OCI-LY1 (cell line): ENCODE data around the gene SLC19A1.

Experiments used
- H2AFZ ChIP-seq: fragments of 200-600 bp; sonication (generic), shearing (Covaris generic); 2 replicates; pipeline ENCODE4 v1.6.0; 2014; ENCODE audit warnings: antibody characterized with exemption, mild to moderate bottlenecking, low read length
- H3F3A ChIP-seq: fragments of 200-600 bp; sonication (generic), shearing (Covaris generic); 2 replicates; pipeline ENCODE4 v1.6.0; 2014; ENCODE audit warnings: mild to moderate bottlenecking, antibody characterized with exemption, low read length, moderate library complexity; ENCODE audit not compliant: insufficient read depth
- H3K27ac ChIP-seq: fragments of 200-600 bp; sonication (generic); 2 replicates; pipeline ENCODE4 v1.5.1; 2014; ENCODE audit warnings: low read length, mixed run types, mild to moderate bottlenecking, low read depth; ENCODE audit not compliant: poor library complexity, severe bottlenecking
- H3K27me3 ChIP-seq: fragments of 200-600 bp; sonication (generic); 2 replicates; pipeline ENCODE4 v1.6.0; 2014; ENCODE audit warnings: antibody characterized with exemption, mild to moderate bottlenecking, low read length, moderate library complexity; ENCODE audit not compliant: insufficient read depth
- H3K36me3 ChIP-seq: fragments of 200-600 bp; sonication (generic); 2 replicates; pipeline ENCODE4 v1.6.1; 2014; ENCODE audit warnings: mild to moderate bottlenecking, antibody characterized with exemption, low read length, moderate library complexity, mixed read lengths; ENCODE audit not compliant: insufficient read depth
- H3K4me1 ChIP-seq: fragments of 200-600 bp; sonication (generic); 2 replicates; pipeline ENCODE4 v1.5.1; 2014; ENCODE audit warnings: mild to moderate bottlenecking, low read length, moderate library complexity; ENCODE audit not compliant: insufficient read depth, severe bottlenecking
- H3K4me2 ChIP-seq: fragments of 200-600 bp; sonication (generic), shearing (Covaris generic); 2 replicates; pipeline ENCODE4 v1.6.1; 2014; ENCODE audit warnings: low read length
- H3K4me3 ChIP-seq: fragments of 200-600 bp; sonication (generic); 2 replicates; pipeline ENCODE4 v1.5.1; 2014; ENCODE audit warnings: low read length, low read depth, mild to moderate bottlenecking, mixed read lengths; ENCODE audit not compliant: poor library complexity, severe bottlenecking
- H3K79me2 ChIP-seq: fragments of 200-600 bp; shearing (Covaris generic); 2 replicates; pipeline ENCODE4 v1.6.1; 2016; ENCODE audit warnings: mixed run types, low read length, mixed read lengths; ENCODE audit not compliant: insufficient read depth
- H3K9ac ChIP-seq: fragments of 200-600 bp; sonication (generic), shearing (Covaris generic); 2 replicates; pipeline ENCODE4 v1.6.1; 2014; ENCODE audit warnings: mild to moderate bottlenecking, low read length, mixed read lengths
- H3K9me2 ChIP-seq: fragments of 200-600 bp; sonication (generic), shearing (Covaris generic); 2 replicates; pipeline ENCODE4 v1.6.1; 2014; ENCODE audit warnings: low read depth, mild to moderate bottlenecking, low read length, mixed read lengths
- H3K9me3 ChIP-seq: fragments of 200-600 bp; shearing (Covaris generic); 2 replicates; pipeline ENCODE4 v1.6.1; 2014; ENCODE audit warnings: low read length, mixed read lengths
- H4K20me1 ChIP-seq: fragments of 200-600 bp; sonication (generic), shearing (Covaris generic); 2 replicates; pipeline ENCODE4 v1.6.0; 2016; ENCODE audit warnings: mild to moderate bottlenecking, low read length; ENCODE audit not compliant: insufficient read depth
- CTCF ChIP-seq: fragments of 200-600 bp; sonication (generic), shearing (Covaris generic); IDR thresholded peaks from 2 replicates; pipeline ENCODE4 v1.5.1; 2017; ENCODE audit warnings: mild to moderate bottlenecking, antibody characterized with exemption, low read length, moderate library complexity, mixed read lengths
- EZH2 ChIP-seq: fragments of 200-600 bp; sonication (generic), shearing (Covaris generic); IDR thresholded peaks from 2 replicates; pipeline ENCODE4 v1.8.0; 2017; ENCODE audit warnings: borderline replicate concordance, mixed run types, mild to moderate bottlenecking, antibody characterized with exemption, low read length, moderate library complexity, mixed read lengths

The SLC19A1 gene

GRCh38 chr21:45512626-45513002 is 29.6 kb downstream of the SLC19A1 start:
- H3K27me3 ChIP-seq, result 0 out of 2 replicates have a peak, but pooled peaks cover 6% of the 10 kb centered on the region
- no peaks in the 10 kb centered on the region for H3K4me1 ChIP-seq
- H3K9me3 ChIP-seq, result no peaks in the 10 kb centered on the region
- no peaks in the 10 kb centered on the region for H3K36me3 ChIP-seq
- no peaks in the 10 kb centered on the region for H3F3A ChIP-seq
- H2AFZ ChIP-seq, result no peak overlapping the region
- no peak overlapping the region for H3K4me2 ChIP-seq
- no peaks in the 10 kb centered on the region for H3K9me2 ChIP-seq
- no peak for TF ChIP-seq EZH2
- no peak for TF ChIP-seq CTCF
- no peaks in the 10 kb centered on the region for H4K20me1 ChIP-seq
- no peak overlapping the region for H3K4me3 ChIP-seq
- H3K27ac ChIP-seq, result no peak overlapping the region
- H3K9ac ChIP-seq, result no peak overlapping the region
- no peaks in the 10 kb centered on the region for H3K79me2 ChIP-seq

- H3K27ac ChIP-seq, result no peak overlapping the region
- H3K4me2 ChIP-seq, result no peak overlapping the region
- no peaks in the 10 kb centered on the region for H3K9me3 ChIP-seq
- H3K4me1 ChIP-seq, result no peaks in the 10 kb centered on the region
- H3K27me3 ChIP-seq, result 0 out of 2 replicates have a peak, but pooled peaks cover 6% of the 10 kb centered on the region
- no peaks in the 10 kb centered on the region for H3K79me2 ChIP-seq
- no peak overlapping the region for H3K9ac ChIP-seq
- H4K20me1 ChIP-seq, result no peaks in the 10 kb centered on the region
- H3F3A ChIP-seq, result no peaks in the 10 kb centered on the region
- TF ChIP-seq CTCF (no peak), EZH2 (no peak)
- no peak overlapping the region for H3K4me3 ChIP-seq
- no peak overlapping the region for H2AFZ ChIP-seq
- H3K9me2 ChIP-seq, result no peaks in the 10 kb centered on the region
- H3K36me3 ChIP-seq, result no peaks in the 10 kb centered on the region
Observed at GRCh38 chr21:45511661-45512431, 30.4 kb downstream of the SLC19A1 start.

- Histone ChIP-seq H4K20me1 (no peaks in the 10 kb centered on the region), H3K9me2 (no peaks in the 10 kb centered on the region), H3F3A (no peaks in the 10 kb centered on the region), H3K4me2 (no peak overlapping the region), H3K27me3 (peaks cover 6% of the 10 kb centered on the region; the same call in 1 of the 2 replicates), H3K9ac (no peak overlapping the region), H2AFZ (no peak overlapping the region), H3K36me3 (no peaks in the 10 kb centered on the region), H3K9me3 (no peaks in the 10 kb centered on the region), H3K4me3 (no peak overlapping the region), H3K4me1 (no peaks in the 10 kb centered on the region), H3K27ac (no peak overlapping the region), H3K79me2 (no peaks in the 10 kb centered on the region)
- TF ChIP-seq EZH2, result no peak
- TF ChIP-seq CTCF, result no peak
Observed at GRCh38 chr21:45511007-45511406, 31.2 kb downstream of the SLC19A1 start.
